Endothelial cell (in vitro differentiated cells): ENCODE data around the gene C10orf71. TPM values are rescaled to one million over a fixed set of nuclear protein-coding genes. Genes with fewer than 3 reads are reported as not detected.
A peak's percentile ranks its signal among the peaks of the same experiment; 100 is the strongest.

Experiments used
- DNase-seq: peaks from one replicate; pipeline ENCODE4 v3.0.0; 2021; ENCODE audit warnings: low spot score
- H3K27ac Mint-ChIP-seq: one replicate; pipeline ENCODE4 v1.8.0; 2021; ENCODE audit warnings: mixed read lengths, inconsistent platforms; ENCODE audit not compliant: unreplicated experiment
- H3K27me3 Mint-ChIP-seq: one replicate; pipeline ENCODE4 v1.8.0; 2021; ENCODE audit warnings: mild to moderate bottlenecking, moderate library complexity, mixed read lengths, inconsistent platforms; ENCODE audit not compliant: unreplicated experiment
- H3K36me3 Mint-ChIP-seq: one replicate; pipeline ENCODE4 v1.8.0; 2021; ENCODE audit warnings: mild to moderate bottlenecking, low read depth, mixed read lengths, inconsistent platforms; ENCODE audit not compliant: unreplicated experiment
- H3K4me1 Mint-ChIP-seq: one replicate; pipeline ENCODE4 v1.8.0; 2021; ENCODE audit warnings: mild to moderate bottlenecking, mixed read lengths, inconsistent platforms; ENCODE audit not compliant: unreplicated experiment
- H3K4me3 Mint-ChIP-seq: one replicate; pipeline ENCODE4 v1.8.0; 2021; ENCODE audit warnings: mild to moderate bottlenecking, mixed read lengths, inconsistent platforms; ENCODE audit not compliant: unreplicated experiment
- H3K9me3 Mint-ChIP-seq: one replicate; pipeline ENCODE4 v1.8.0; 2021; ENCODE audit warnings: mixed read lengths, inconsistent platforms; ENCODE audit not compliant: unreplicated experiment
- total RNA-seq: library from RNA; stranded (reverse); fragmentation: NEBNext Ultra II Directional; extraction: Animal tissue kit (Norgen Biotek cat#: 25700); gene quantifications from one replicate; pipeline ENCODE4 v1.2.1, GENCODE V29; 2021; ENCODE audit not compliant: unreplicated experiment
- TF ChIP-seq, protein P1 (sequence below): fragments of 200-600 bp; sonication (generic); IDR thresholded peaks from one replicate; pipeline ENCODE4 v1.5.0; 2021; ENCODE audit warnings: antibody characterized with exemption; ENCODE audit not compliant: unreplicated experiment

The C10orf71 gene
- total RNA-seq, 1 donor from 2014 or later = not detected

- no peak for DNase-seq
- TF ChIP-seq, protein P1, sequence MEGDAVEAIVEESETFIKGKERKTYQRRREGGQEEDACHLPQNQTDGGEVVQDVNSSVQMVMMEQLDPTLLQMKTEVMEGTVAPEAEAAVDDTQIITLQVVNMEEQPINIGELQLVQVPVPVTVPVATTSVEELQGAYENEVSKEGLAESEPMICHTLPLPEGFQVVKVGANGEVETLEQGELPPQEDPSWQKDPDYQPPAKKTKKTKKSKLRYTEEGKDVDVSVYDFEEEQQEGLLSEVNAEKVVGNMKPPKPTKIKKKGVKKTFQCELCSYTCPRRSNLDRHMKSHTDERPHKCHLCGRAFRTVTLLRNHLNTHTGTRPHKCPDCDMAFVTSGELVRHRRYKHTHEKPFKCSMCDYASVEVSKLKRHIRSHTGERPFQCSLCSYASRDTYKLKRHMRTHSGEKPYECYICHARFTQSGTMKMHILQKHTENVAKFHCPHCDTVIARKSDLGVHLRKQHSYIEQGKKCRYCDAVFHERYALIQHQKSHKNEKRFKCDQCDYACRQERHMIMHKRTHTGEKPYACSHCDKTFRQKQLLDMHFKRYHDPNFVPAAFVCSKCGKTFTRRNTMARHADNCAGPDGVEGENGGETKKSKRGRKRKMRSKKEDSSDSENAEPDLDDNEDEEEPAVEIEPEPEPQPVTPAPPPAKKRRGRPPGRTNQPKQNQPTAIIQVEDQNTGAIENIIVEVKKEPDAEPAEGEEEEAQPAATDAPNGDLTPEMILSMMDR = no peak
- Mint-ChIP-seq H3K27ac (no peak overlapping the region), H3K36me3 (no peaks in the 10 kb centered on the region), H3K4me1 (no peaks in the 10 kb centered on the region), H3K9me3 (no peaks in the 10 kb centered on the region), H3K27me3 (peaks cover 6% of the 10 kb centered on the region), H3K4me3 (no peak overlapping the region)
Measured at GRCh38 chr10:49278497-49278981, 20.4 kb upstream of the C10orf71 start.

- no peak overlapping the region for H3K4me3 Mint-ChIP-seq
- H3K36me3 Mint-ChIP-seq = no peaks in the 10 kb centered on the region
- no peaks in the 10 kb centered on the region for H3K9me3 Mint-ChIP-seq
- DNase-seq = no peak
- H3K27ac Mint-ChIP-seq = no peak overlapping the region
- peaks cover 6% of the 10 kb centered on the region for H3K27me3 Mint-ChIP-seq
- no peaks in the 10 kb centered on the region for H3K4me1 Mint-ChIP-seq
- TF ChIP-seq, protein P1 = no peak
Measured at GRCh38 chr10:49279015-49279880, 19.7 kb upstream of the C10orf71 start.

DNA sequence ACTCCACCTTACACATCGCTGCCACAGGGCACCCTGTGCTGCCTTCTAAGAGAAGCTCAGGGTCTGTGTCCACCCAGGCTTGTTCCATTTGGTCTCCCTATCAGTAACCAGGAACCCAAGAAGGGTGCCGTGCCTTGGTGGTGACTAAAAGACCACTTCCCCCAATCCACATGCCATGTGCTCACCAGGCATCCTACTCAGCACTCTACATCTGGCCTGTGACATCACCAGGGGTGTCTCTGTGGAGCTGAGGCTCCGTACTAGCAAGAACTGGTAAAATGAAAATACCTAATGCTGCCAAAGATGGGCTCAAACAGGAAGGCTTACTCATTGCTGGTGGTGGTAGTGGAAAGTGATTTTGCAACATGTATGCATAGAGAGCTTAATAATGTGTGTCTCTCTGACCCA lies 19.0 kb upstream of the C10orf71 start:
- Mint-ChIP-seq H3K36me3 (no peaks in the 10 kb centered on the region), H3K4me3 (no peak overlapping the region), H3K9me3 (no peaks in the 10 kb centered on the region), H3K27ac (no peak overlapping the region), H3K27me3 (peaks cover 6% of the 10 kb centered on the region), H3K4me1 (no peaks in the 10 kb centered on the region)
- TF ChIP-seq, protein P1 = no peak
- no peak for DNase-seq

- Mint-ChIP-seq H3K9me3 (no peaks in the 10 kb centered on the region), H3K4me3 (no peak overlapping the region), H3K4me1 (peaks cover under 1% of the 10 kb centered on the region), H3K27me3 (peaks cover 6% of the 10 kb centered on the region), H3K36me3 (no peaks in the 10 kb centered on the region), H3K27ac (no peak overlapping the region)
- DNase-seq = peak; percentile 53
- TF ChIP-seq, protein P1 = peak; percentile 77
Measured at GRCh38 chr10:49281461-49281860, 17.5 kb upstream of the C10orf71 start.

DNA sequence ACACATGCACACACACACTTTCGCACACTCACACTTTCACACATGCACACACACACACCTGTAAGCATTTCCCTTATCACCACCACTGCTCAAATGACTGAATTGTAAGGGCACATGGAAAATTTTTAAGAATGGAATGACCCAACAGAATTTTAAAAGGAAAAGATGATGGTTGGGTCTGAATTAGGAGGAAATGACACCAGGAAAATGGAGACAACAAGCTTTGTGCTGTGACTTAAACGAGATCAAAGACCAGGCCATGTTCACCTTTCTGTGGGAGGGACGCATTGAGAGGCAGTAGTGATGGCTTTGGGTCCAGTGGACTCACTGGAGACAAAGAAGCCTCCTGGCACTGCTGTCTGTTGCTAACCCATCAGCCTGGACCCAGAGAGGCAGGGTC lies 16.7 kb upstream of the C10orf71 start:
- no peak overlapping the region for H3K27ac Mint-ChIP-seq
- no peak for DNase-seq
- TF ChIP-seq, protein P1 = no peak
- H3K36me3 Mint-ChIP-seq = no peaks in the 10 kb centered on the region
- peaks cover 3% of the 10 kb centered on the region for H3K4me1 Mint-ChIP-seq
- no peak overlapping the region for H3K4me3 Mint-ChIP-seq
- H3K27me3 Mint-ChIP-seq = peaks cover 3% of the 10 kb centered on the region
- no peaks in the 10 kb centered on the region for H3K9me3 Mint-ChIP-seq
